Endodermal cell (in vitro differentiated cells): ENCODE data around the gene C1GALT1. TPM values are rescaled to one million over a fixed set of nuclear protein-coding genes. Genes with fewer than 3 reads are reported as not detected.
A peak's percentile ranks its signal among the peaks of the same experiment; 100 is the strongest.

Source experiments
- DNase-seq: peaks from one replicate; pipeline ENCODE4 v3.0.0-alpha.2; 2017
- H3K27ac ChIP-seq: 2 replicates; pipeline ENCODE4 v1.5.1; 2013; ENCODE audit warnings: mild to moderate bottlenecking, low read depth, low read length, moderate library complexity
- H3K27me3 ChIP-seq: 2 replicates; pipeline ENCODE4 v1.6.1; 2013; ENCODE audit warnings: mild to moderate bottlenecking, low read length, moderate library complexity; ENCODE audit not compliant: insufficient read depth, control insufficient read depth, poor library complexity, severe bottlenecking
- H3K36me3 ChIP-seq: 2 replicates; pipeline ENCODE4 v1.7.0; 2013; ENCODE audit warnings: mild to moderate bottlenecking, low read length, moderate library complexity; ENCODE audit not compliant: control insufficient read depth, insufficient read depth
- H3K4me1 ChIP-seq: one replicate; pipeline ENCODE4 v1.7.0; 2013; ENCODE audit warnings: low read length; ENCODE audit not compliant: control insufficient read depth, insufficient read depth
- H3K4me3 ChIP-seq: 2 replicates; pipeline ENCODE4 v1.5.1; 2013; ENCODE audit warnings: mild to moderate bottlenecking, low read length, moderate library complexity
- H3K9ac ChIP-seq: 2 replicates; pipeline ENCODE4 v1.6.1; 2013; ENCODE audit warnings: mild to moderate bottlenecking, low read length, moderate library complexity; ENCODE audit not compliant: poor library complexity, severe bottlenecking; ENCODE audit errors: extremely low read depth
- H3K9me3 ChIP-seq: 2 replicates; pipeline ENCODE4 v1.6.1; 2013; ENCODE audit warnings: mild to moderate bottlenecking, low read length, moderate library complexity; ENCODE audit not compliant: control insufficient read depth
- H3K27ac Mint-ChIP-seq: 2 replicates; pipeline ENCODE4 v1.8.0; 2020; ENCODE audit warnings: mixed read lengths
- H3K27me3 Mint-ChIP-seq: 2 replicates; pipeline ENCODE4 v1.8.0; 2021; ENCODE audit warnings: mild to moderate bottlenecking, mixed read lengths; ENCODE audit not compliant: insufficient read depth
- H3K36me3 Mint-ChIP-seq: 2 replicates; pipeline ENCODE4 v1.8.0; 2020; ENCODE audit warnings: low read depth, mixed read lengths
- H3K4me1 Mint-ChIP-seq: 2 replicates; pipeline ENCODE4 v1.8.0; 2020; ENCODE audit warnings: mixed read lengths
- H3K4me3 Mint-ChIP-seq: 2 replicates; pipeline ENCODE4 v1.8.0; 2020; ENCODE audit warnings: mild to moderate bottlenecking, moderate library complexity, mixed read lengths
- H3K9me3 Mint-ChIP-seq: 2 replicates; pipeline ENCODE4 v1.8.0; 2020; ENCODE audit warnings: mild to moderate bottlenecking, mixed read lengths
- WGBS, 2 experiments: methylation state at CpG; one replicate each; pipeline versions ENCODE4 v1.1.5 to v1.1.7; 2013; ENCODE audit warnings: missing lambda C conversion rate in 2 of 2, mixed read lengths in 1 of 2; ENCODE audit not compliant: insufficient coverage in 1 of 2, insufficient read length in 1 of 2; 5-methylcytosine and 5-hydroxymethylcytosine counted together
- total RNA-seq, 2 donors: library from RNA; stranded (reverse); fragmentation: NEBNext Ultra II Directional in 1 of 2; extraction: Animal tissue kit (Norgen Biotek cat#: 25700) in 1 of 2; gene quantifications; 2 replicates in 1 of 2; 3 replicates in 1 of 2; pipeline ENCODE4 v1.2.1, GENCODE V29; 2021
- TF ChIP-seq, protein P1 (sequence below): fragments of 200-600 bp; sonication (generic); conservative IDR thresholded peaks from 2 replicates; pipeline ENCODE4 v1.5.0; 2021; ENCODE audit warnings: antibody characterized with exemption, mild to moderate bottlenecking

Gene C1GALT1
- total RNA-seq, 2 donors from 2014 or later: 65.7 to 132 TPM

GRCh38 chr7:7228472-7228871, 46.1 kb downstream of the C1GALT1 start:
- Histone ChIP-seq H3K4me1 (no peaks in the 10 kb centered on the region), H3K36me3 (peaks cover 82% of the 10 kb centered on the region), H3K9me3 (peaks cover 26% of the 10 kb centered on the region), H3K4me3 (no peak overlapping the region), H3K27me3 (no peaks in the 10 kb centered on the region), H3K9ac (no peak overlapping the region), H3K27ac (no peak overlapping the region)
- TF ChIP-seq, protein P1, sequence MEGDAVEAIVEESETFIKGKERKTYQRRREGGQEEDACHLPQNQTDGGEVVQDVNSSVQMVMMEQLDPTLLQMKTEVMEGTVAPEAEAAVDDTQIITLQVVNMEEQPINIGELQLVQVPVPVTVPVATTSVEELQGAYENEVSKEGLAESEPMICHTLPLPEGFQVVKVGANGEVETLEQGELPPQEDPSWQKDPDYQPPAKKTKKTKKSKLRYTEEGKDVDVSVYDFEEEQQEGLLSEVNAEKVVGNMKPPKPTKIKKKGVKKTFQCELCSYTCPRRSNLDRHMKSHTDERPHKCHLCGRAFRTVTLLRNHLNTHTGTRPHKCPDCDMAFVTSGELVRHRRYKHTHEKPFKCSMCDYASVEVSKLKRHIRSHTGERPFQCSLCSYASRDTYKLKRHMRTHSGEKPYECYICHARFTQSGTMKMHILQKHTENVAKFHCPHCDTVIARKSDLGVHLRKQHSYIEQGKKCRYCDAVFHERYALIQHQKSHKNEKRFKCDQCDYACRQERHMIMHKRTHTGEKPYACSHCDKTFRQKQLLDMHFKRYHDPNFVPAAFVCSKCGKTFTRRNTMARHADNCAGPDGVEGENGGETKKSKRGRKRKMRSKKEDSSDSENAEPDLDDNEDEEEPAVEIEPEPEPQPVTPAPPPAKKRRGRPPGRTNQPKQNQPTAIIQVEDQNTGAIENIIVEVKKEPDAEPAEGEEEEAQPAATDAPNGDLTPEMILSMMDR: no peak
- peaks cover 21% of the 10 kb centered on the region for H3K36me3 Mint-ChIP-seq
- no peak for DNase-seq
- 96 to 100% methylated on average over 1 to 2 of the region's 2 CpGs for WGBS, 2 experiments
- peaks cover 19% of the 10 kb centered on the region for H3K9me3 Mint-ChIP-seq
- H3K4me3 Mint-ChIP-seq: no peak overlapping the region
- H3K4me1 Mint-ChIP-seq: peaks cover 8% of the 10 kb centered on the region
- peak overlapping the region; percentile 38 for H3K27ac Mint-ChIP-seq
- no peaks in the 10 kb centered on the region for H3K27me3 Mint-ChIP-seq

GRCh38 chr7:7228967-7229366, 46.6 kb downstream of the C1GALT1 start:
- peaks cover 19% of the 10 kb centered on the region for H3K36me3 Mint-ChIP-seq

DNA sequence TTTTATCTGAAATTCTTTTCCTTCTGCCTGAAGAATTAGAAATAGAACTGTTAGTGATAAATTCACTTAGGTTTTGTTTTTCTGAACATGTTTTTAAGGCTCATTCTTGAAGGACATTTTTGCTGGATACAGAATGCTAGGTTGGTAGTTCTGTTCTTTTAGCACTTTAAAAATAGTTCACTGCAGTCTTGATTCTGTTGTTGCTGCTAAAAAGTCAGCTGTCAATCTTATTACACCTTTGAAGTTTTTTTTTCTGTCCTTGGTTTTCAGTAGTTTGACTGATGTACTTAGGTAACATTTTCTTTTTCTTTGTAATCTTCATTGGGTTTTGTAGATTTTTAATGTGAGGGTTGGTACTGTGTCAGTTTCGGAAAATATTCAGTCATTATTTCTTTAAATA, 48.7 kb downstream of the C1GALT1 start:
- H3K27me3 ChIP-seq: no peaks in the 10 kb centered on the region
- Mint-ChIP-seq H3K27me3 (no peaks in the 10 kb centered on the region), H3K9me3 (peaks cover 15% of the 10 kb centered on the region), H3K4me3 (no peak overlapping the region), H3K36me3 (peaks cover 19% of the 10 kb centered on the region), H3K27ac (no peak overlapping the region), H3K4me1 (peaks cover 11% of the 10 kb centered on the region)
- TF ChIP-seq, protein P1: no peak
- H3K4me1 ChIP-seq: no peaks in the 10 kb centered on the region
- H3K27ac ChIP-seq: no peak overlapping the region
- WGBS, 2 experiments: 80 to 100% methylated on average over 1 of the region's 1 CpG
- peak overlapping the region; percentile 21 for H3K4me3 ChIP-seq
- no peak for DNase-seq
- H3K9me3 ChIP-seq: peaks cover 19% of the 10 kb centered on the region
- H3K9ac ChIP-seq: no peak overlapping the region
- H3K36me3 ChIP-seq: peaks cover 83% of the 10 kb centered on the region

More at GRCh38 chr7:7228967-7229366, 46.6 kb downstream of the C1GALT1 start:
- 90 to 100% methylated on average over 1 of the region's 1 CpG for WGBS, 2 experiments
- no peak overlapping the region for H3K27ac Mint-ChIP-seq
- no peak for DNase-seq
- peaks cover 11% of the 10 kb centered on the region for H3K4me1 Mint-ChIP-seq
- H3K4me1 ChIP-seq: no peaks in the 10 kb centered on the region
- H3K27me3 ChIP-seq: no peaks in the 10 kb centered on the region
- no peak overlapping the region for H3K4me3 Mint-ChIP-seq
- H3K27ac ChIP-seq: no peak overlapping the region
- H3K36me3 ChIP-seq: peaks cover 82% of the 10 kb centered on the region
- peaks cover 26% of the 10 kb centered on the region for H3K9me3 ChIP-seq
- no peak overlapping the region for H3K4me3 ChIP-seq
- H3K27me3 Mint-ChIP-seq: no peaks in the 10 kb centered on the region
- peaks cover 19% of the 10 kb centered on the region for H3K9me3 Mint-ChIP-seq
- TF ChIP-seq, protein P1: no peak
- H3K9ac ChIP-seq: no peak overlapping the region
